Upper lobe of left lung (tissue), 6 donors: ENCODE measurements around the gene ACAP2. TPM values are rescaled to one million over a fixed set of nuclear protein-coding genes. Genes with fewer than 3 reads are reported as not detected.
"Not testable (repeated sequence)": the region's sequence is repeated elsewhere in the genome, so short reads cannot be mapped to it uniquely, and the experiment has no call there.

Source experiments
- ATAC-seq, 2 donors: fragments of 200-7000 bp; cut with Tn5 transposase; one replicate each; pipeline ENCODE4 v1.9.1; 2022; ENCODE audit warnings: mild to moderate bottlenecking in 2 of 2, moderate library complexity in 2 of 2; ENCODE audit not compliant: low FRiP score in 2 of 2
- DNase-seq, 2 donors: peaks; one replicate each; pipeline ENCODE4 v3.0.0-alpha.2; 2019 to 2020
- H3K27ac ChIP-seq, 4 donors: fragments of 200-600 bp; sonication (generic); one replicate each; pipeline ENCODE4 v1.5.1; 2016 to 2019
- H3K27me3 ChIP-seq, 4 donors: fragments of 200-600 bp; sonication (generic); one replicate each; pipeline ENCODE4 v1.5.1; 2017 to 2019
- H3K36me3 ChIP-seq, 4 donors: fragments of 200-600 bp; sonication (generic); one replicate each; pipeline ENCODE4 v1.5.1; 2016 to 2019
- H3K4me1 ChIP-seq, 4 donors: fragments of 200-600 bp; sonication (generic); one replicate each; pipeline ENCODE4 v1.5.1; 2018 to 2019
- H3K4me3 ChIP-seq, 4 donors: fragments of 200-600 bp; sonication (generic); one replicate each; pipeline ENCODE4 v1.5.1; 2017 to 2019; ENCODE audit warnings: mild to moderate bottlenecking in 2 of 4, moderate library complexity in 1 of 4
- H3K9me3 ChIP-seq, 4 donors: fragments of 200-600 bp; sonication (generic); one replicate each; pipeline ENCODE4 v1.5.1; 2018 to 2019
- EP300 ChIP-seq, 4 donors: sonication (generic); formaldehyde crosslinking; IDR thresholded peaks; one replicate each; pipeline ENCODE4 v1.5.1; 2017; ENCODE audit warnings: antibody characterized with exemption in 4 of 4, control low read depth in 2 of 4
- POLR2A ChIP-seq, 4 donors: fragments of 450-650 bp; IDR thresholded peaks; one replicate each; pipeline ENCODE4 v1.5.1; 2016 to 2017; ENCODE audit warnings: antibody characterized with exemption in 4 of 4, mild to moderate bottlenecking in 2 of 4
- POLR2AphosphoS5 ChIP-seq, 2 donors: sonication (generic); formaldehyde crosslinking; IDR thresholded peaks; one replicate each; pipeline ENCODE4 v1.5.1; 2017; ENCODE audit warnings: antibody characterized with exemption in 2 of 2
- WGBS, 2 donors: methylation state at CpG; one replicate each; pipeline ENCODE4 v1.1.5; 2017 to 2018; 5-methylcytosine and 5-hydroxymethylcytosine counted together
- total RNA-seq, 6 donors: library from RNA; depleted of rRNA in 4 of 6; stranded (reverse); fragments of >200 nt in 4 of 6; gene quantifications; one replicate each; pipeline versions ENCODE4 v1.1.0 to v1.2.1, GENCODE V29; 2016 to 2021
- TF ChIP-seq, protein P1 (sequence below), 6 experiments: fragments of 450-650 bp in 4 of 6; fragments of 200-600 bp in 2 of 6; sonication (generic) in 2 of 6; IDR thresholded peaks; one replicate each; pipeline ENCODE4 v1.5.1; 2016 to 2019; ENCODE audit warnings: antibody characterized with exemption in 6 of 6
- donor health status: DM: no; HTN: no; CAD: no; lungs with moderate emphysema.
- donor health status: DM: no; HTN: yes; CAD: no; lungs with severe emphysema.

ACAP2 gene
- total RNA-seq, 6 donors from 2014 or later, result 30.6 to 75.2 (median 52.3) TPM

DNA sequence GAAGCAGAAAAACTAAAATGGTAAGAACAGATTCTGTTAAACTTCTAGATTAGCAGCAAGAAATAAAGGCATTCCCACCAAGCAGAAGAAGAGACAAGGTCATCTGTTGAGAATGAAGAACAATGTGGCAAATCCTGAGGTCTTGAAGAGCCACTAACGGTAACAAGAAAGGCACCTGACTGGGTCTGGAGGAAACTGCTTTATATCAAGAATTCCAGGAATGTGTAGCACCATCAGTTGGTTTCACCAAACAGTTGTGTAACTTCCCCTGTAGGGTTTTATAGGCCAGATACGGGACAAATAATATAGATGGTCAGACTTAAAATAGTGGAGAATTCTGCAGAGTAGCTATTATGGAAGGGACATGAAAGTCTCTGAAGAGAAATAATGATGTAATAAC is 57.3 kb downstream of the ACAP2 start:
- no peak for DNase-seq
- peaks cover 9 to 14% (median 12%) of the 10 kb centered on the region in 4 donors for H3K4me1 ChIP-seq
- no peaks in the 10 kb centered on the region for H3K27me3 ChIP-seq
- TF ChIP-seq EP300 (IDR thresholded peaks at IDR 0.05) (peak in 1 of 4 donors; percentile 37), POLR2A (IDR thresholded peaks at IDR 0.05) (no peak)
- no peaks in the 10 kb centered on the region for H3K9me3 ChIP-seq
- H3K27ac ChIP-seq, result no peak overlapping the region
- no peak for ATAC-seq
- H3K4me3 ChIP-seq, result no peak overlapping the region
- WGBS, 2 donors, result 29 to 31% methylated on average over 2 of the region's 2 CpGs
- peaks cover 0 to 10% (median 5%) of the 10 kb centered on the region in 4 donors for H3K36me3 ChIP-seq

DNA sequence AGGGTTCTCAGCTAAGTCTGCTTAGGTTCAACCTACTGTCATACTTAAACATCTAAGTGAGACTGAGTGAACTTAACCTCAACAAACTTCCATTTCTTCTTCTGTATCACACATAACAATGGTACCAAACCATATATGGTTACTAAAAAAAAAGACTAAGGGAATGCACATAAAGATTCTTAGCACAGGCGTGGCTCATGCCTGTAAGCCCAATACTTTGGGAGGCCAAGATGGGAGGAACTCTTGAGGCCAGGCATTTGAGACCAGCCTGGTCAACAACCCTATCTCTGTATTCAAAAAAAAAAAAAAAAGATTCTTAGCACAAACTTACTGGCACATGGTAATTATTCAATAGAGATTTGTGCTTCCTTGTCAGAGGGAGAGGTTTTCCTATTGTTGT is 57.9 kb downstream of the ACAP2 start:
- Histone ChIP-seq H3K27ac (no peak overlapping the region), H3K4me3 (no peak overlapping the region), H3K4me1 (peaks cover 9 to 14% (median 12%) of the 10 kb centered on the region in 4 donors), H3K9me3 (no peaks in the 10 kb centered on the region), H3K27me3 (no peaks in the 10 kb centered on the region), H3K36me3 (peaks cover 0 to 12% (median 3%) of the 10 kb centered on the region in 4 donors)
- WGBS, 2 donors, result 91 to 92% methylated on average over 1 of the region's 1 CpG
- DNase-seq (no peak), ATAC-seq (no peak)
- TF ChIP-seq POLR2A (IDR thresholded peaks at IDR 0.05) (no peak), POLR2AphosphoS5 (IDR thresholded peaks at IDR 0.05) (no peak), EP300 (IDR thresholded peaks at IDR 0.05) (no peak)
- TF ChIP-seq, protein P1, sequence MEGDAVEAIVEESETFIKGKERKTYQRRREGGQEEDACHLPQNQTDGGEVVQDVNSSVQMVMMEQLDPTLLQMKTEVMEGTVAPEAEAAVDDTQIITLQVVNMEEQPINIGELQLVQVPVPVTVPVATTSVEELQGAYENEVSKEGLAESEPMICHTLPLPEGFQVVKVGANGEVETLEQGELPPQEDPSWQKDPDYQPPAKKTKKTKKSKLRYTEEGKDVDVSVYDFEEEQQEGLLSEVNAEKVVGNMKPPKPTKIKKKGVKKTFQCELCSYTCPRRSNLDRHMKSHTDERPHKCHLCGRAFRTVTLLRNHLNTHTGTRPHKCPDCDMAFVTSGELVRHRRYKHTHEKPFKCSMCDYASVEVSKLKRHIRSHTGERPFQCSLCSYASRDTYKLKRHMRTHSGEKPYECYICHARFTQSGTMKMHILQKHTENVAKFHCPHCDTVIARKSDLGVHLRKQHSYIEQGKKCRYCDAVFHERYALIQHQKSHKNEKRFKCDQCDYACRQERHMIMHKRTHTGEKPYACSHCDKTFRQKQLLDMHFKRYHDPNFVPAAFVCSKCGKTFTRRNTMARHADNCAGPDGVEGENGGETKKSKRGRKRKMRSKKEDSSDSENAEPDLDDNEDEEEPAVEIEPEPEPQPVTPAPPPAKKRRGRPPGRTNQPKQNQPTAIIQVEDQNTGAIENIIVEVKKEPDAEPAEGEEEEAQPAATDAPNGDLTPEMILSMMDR (IDR thresholded peaks at IDR 0.05), result no peak

DNA sequence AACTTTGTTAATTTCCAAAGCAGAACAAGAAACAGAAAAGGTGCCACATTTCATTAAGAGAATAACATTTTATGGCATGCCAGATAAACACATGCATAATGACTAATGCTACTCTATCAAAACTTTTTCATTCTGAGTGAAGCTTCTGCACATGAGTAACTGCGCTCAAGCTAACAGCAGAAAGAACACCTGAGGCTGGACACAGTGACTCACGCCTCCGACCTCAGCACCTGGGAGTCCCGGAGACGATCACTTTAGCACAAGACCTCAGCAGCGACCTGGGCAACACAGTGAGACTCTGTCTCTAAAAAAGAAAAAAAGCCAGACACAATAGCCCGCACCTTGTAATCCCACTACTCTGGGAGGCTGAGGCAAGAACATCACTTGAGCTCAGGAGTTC is 70.6 kb downstream of the ACAP2 start:
- WGBS, 2 donors, result 97 to 99% methylated on average over 6 to 7 of the region's 7 CpGs
- Histone ChIP-seq H3K9me3 (no peaks in the 10 kb centered on the region), H3K27me3 (no peaks in the 10 kb centered on the region), H3K4me1 (no peaks in the 10 kb centered on the region), H3K4me3 (no peak overlapping the region), H3K27ac (no peak overlapping the region), H3K36me3 (peaks cover 3 to 22% (median 8%) of the 10 kb centered on the region in 4 donors)
- TF ChIP-seq, protein P1 (IDR thresholded peaks at IDR 0.05), result no peak
- TF ChIP-seq POLR2A (IDR thresholded peaks at IDR 0.05), result no peak
- TF ChIP-seq POLR2AphosphoS5 (IDR thresholded peaks at IDR 0.05), result no peak
- DNase-seq (no peak), ATAC-seq (no peak)

DNA sequence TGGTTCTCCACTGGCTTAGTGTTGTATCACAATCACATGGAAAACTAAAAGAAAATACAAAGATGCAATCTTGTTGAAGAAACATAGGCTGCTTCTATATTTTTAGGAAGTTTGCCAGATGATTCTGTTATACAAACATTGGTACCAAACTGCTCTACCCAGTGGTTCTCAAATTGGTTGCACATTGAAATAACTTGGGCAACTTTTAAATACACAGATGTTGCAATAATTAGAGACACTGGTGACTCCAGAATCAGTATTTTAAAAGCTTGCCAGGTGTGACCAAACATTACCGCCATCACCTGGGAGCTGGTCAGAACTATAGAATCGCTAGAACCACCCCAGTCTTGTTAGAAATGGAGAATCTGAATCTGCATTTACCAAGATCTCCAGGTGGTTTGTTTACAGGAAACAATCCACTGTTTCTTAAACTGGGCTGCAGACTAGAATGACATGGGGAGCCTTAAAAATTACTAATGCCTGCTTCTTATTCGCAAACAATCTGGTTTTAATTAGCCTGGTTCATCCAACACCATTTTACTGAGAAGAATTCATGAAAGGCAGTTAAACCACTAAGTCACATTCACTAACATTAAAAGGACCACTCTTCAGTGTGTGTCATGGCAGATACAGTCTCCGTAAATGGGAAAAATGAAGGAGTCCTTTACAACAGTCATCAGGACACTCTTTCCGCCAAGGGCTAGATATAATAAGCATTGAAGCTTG is 76.5 kb downstream of the ACAP2 start:
- no peak for TF ChIP-seq EP300 (IDR thresholded peaks at IDR 0.05)
- TF ChIP-seq POLR2AphosphoS5 (IDR thresholded peaks at IDR 0.05), result no peak
- no peak for DNase-seq

DNA sequence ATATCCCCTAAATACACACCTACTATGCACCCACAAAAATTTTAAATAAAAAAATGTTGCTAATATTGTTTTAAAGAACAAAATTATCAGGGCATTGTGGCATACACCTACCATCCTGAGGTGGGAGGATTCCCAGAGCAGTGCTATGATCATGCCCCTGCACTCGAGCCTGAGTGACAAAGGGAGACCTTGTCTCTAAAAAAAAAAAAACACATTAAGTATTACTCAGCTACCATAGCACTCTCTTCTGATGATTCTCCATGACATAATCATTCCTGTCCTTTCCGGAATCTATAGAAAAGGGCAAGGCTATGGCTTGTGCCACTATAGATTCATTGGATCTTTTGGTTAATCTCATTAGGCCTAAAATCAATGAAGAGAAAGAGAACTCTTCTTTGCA is 77.4 kb downstream of the ACAP2 start:
- no peaks in the 10 kb centered on the region for H3K9me3 ChIP-seq

More for the DNA sequence above, 76.5 kb downstream of the ACAP2 start:
- H3K9me3 ChIP-seq, result no peaks in the 10 kb centered on the region
- peaks cover 0 to 11% (median 6%) of the 10 kb centered on the region in 4 donors for H3K36me3 ChIP-seq
- ATAC-seq, result no peak
- H3K4me1 ChIP-seq, result no peaks in the 10 kb centered on the region
- no peak overlapping the region for H3K4me3 ChIP-seq
- H3K27ac ChIP-seq, result no peak overlapping the region
- WGBS, 2 donors, result 98 to 99% methylated on average over 5 of the region's 5 CpGs
- H3K27me3 ChIP-seq, result no peaks in the 10 kb centered on the region

DNA sequence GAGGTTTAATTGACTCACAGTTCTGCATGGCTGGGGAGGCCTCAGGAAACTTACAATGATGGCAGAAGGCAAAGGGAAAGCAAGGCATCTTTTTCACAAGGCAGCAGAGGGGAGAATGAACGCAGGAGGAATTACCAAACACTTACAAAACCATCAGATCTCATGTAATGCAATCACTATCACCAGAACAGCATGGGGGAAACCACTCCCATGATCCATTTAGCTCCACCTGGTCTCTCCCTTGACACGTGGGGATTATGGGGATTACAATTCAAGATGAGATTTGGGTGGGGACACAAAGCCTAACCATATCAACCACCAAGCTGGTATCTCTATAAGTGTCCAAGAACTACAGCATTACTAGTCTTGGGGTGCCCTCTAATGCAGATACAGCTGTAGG is 85.0 kb downstream of the ACAP2 start:
- not testable (repeated sequence) for H3K4me3 ChIP-seq, H3K27ac ChIP-seq, ATAC-seq, H3K27me3 ChIP-seq, DNase-seq, H3K36me3 ChIP-seq, H3K9me3 ChIP-seq
- H3K4me1 ChIP-seq, result peaks cover 0 to 14% (median 10%) of the 10 kb centered on the region in 4 donors
- 79 to 86% methylated on average over 2 of the region's 2 CpGs for WGBS, 2 donors

More for the DNA sequence above, 77.4 kb downstream of the ACAP2 start:
- no peaks in the 10 kb centered on the region for H3K4me1 ChIP-seq
- 98 to 99% methylated on average over 2 of the region's 2 CpGs for WGBS, 2 donors
- peaks cover 0 to 11% (median 5%) of the 10 kb centered on the region in 4 donors for H3K36me3 ChIP-seq
- ATAC-seq, result no peak
- no peak overlapping the region for H3K4me3 ChIP-seq
- H3K27me3 ChIP-seq, result no peaks in the 10 kb centered on the region
- DNase-seq, result no peak
- no peak for TF ChIP-seq POLR2AphosphoS5 (IDR thresholded peaks at IDR 0.05)
- TF ChIP-seq, protein P1 (IDR thresholded peaks at IDR 0.05), result no peak
- no peak for TF ChIP-seq EP300 (IDR thresholded peaks at IDR 0.05)
- no peak for TF ChIP-seq POLR2A (IDR thresholded peaks at IDR 0.05)
- no peak overlapping the region for H3K27ac ChIP-seq
